T-helper 2 cell treated with Interferon-gamma antibody and Interleukin-4, amounts not matched to agents 100 ng/mL and 5 ng/mL, for 36 hours (primary cell): ENCODE measurements around the gene LTBP2. TPM values are rescaled to one million over a fixed set of nuclear protein-coding genes. Genes with fewer than 3 reads are reported as not detected.

Experiments used
- intact Hi-C: fragments of 100-400 bp; cut with micrococcal nuclease; formaldehyde crosslinking; loops from one replicate; pipeline ENCODE4 v1.15.1; 2023
- total RNA-seq: library from RNA; stranded (reverse); gene quantifications from 2 replicates; pipeline ENCODE4 v1.2.3, GENCODE V29; 2022

Gene LTBP2
- total RNA-seq, 1 donor from 2014 or later, result 0.16 TPM

DNA sequence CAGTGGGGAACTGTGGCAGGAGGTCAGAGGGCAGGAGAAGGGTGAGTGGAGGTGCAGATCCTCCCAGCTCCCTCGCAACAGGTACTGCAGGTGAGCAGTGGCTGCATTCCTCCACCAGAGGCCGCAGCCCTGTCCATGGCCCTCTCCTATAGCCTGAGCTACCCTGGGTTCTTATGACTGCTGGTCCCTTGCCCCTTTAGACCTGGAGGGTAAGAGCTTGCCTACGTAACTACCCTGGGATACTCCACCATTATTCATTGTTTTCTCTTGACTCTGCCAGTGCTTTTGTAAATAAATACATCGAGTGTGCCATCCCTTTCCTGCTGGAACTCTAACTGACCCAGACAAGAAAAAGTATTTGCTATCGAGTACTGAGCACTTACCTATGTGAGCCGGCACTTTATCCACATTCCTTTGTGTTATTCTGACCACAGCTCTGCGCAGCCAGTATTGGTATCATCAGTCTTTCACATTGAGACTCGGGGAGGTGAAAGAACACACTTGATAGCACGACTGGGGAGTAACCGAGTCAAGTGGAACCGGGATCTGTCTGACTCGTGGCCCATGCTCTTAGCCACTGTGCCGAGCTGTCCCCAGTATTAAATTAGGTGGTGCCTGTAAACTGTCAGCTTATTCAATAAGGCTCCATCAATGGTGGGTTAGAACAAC, 38.5 kb downstream of the LTBP2 start:
- intact Hi-C loops, result no loop called here

- intact Hi-C loops, result no loop called here
These were observed 39.2 kb downstream of the LTBP2 start for GRCh38 chr14:74572726-74573301.

DNA sequence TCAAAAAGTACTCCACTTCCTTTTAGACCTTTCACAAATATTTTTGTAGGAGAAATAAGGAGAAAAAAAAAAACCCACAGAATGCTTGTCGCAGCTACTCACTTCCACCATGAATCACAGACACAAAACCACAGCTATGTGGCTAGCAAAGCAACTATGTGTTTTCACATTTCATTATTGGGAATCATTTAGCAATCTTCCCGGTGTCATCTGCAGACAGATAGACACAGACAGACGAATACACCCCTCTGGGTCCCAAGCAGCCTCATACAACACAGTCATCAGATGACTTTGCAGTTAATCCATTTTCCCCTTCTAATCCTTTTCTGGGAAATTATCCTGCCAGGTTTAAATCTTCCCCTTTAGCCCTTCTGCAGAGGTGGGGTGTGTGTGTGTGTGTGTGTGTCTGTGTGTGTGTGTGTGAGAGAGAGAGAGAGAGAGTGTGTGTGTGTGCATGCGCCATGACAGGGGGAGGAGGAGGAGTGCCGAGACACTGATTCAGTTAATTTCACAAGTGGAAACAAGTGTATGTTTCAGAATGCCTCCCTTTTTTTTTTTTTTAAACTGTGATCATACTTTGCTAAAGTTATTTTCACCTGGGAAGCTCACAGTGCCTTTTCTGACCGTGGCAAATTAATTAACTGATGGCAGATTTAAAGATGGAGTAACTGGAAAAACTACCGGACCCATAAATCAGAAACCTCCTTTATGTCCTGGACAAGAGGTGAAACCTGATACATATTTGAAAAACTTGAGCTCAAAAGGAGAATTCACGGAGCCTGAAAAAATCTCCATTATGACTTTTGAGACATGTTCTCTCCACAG, 39.9 kb downstream of the LTBP2 start:
- intact Hi-C loops, result no loop called here

DNA sequence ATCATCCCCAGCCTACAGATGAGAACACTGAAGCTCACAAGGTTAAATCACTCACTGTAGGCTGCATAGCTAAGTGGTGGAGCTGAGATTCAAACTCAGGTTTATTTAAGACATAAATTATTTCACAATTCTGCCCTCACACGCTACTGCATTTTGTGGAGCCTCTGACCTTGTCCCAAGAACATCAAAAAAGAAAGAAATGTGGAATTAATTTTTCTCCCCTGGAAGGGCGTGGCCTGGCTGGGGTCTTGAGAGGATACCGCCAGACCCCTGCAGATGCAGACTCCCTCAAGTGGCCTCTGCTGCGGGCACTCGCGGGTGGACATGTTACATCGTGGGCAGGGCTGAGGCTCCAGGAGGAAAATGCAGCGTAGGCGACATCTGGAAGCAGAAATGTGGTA, 40.6 kb downstream of the LTBP2 start:
- intact Hi-C loops, result no loop called here

- intact Hi-C loops, result no loop called here
These were observed 41.3 kb downstream of the LTBP2 start for GRCh38 chr14:74570696-74571095.

DNA sequence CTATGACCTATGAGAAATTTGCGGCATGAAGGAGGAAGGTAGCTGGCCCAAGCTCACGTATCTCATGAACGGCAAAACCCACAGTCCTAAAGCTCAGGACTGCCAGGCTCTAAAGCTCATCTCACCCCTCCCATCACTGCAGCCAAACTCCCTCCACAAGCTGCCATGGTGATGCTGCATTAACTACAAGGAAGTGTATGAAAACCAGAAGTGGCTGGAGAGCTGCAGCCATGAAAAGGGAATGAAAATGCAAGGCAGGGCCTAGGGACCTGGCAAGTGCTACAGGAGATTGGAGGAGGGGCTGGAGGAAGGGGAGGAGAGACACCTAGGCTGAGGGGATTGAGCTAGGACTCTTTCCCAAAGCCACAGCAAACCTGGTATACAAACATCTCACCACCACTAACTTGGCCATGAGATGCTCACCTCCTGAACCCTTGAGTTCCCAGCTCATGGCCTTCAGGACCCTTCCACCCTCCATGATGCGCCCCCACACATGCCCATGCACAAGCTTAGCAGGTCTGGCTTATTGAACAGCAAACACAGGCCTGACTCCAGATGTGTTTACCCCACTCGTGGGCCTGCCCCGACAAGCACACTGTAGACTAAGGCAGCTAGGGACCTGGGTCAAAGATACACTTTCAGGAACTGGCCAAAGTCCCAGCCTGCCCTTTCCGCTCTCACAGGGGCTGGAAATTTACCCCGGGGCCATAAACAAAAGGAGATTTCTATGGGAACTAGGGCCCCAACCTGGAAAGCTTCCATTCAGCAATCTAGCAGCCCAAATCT, 42.0 kb downstream of the LTBP2 start:
- intact Hi-C loops, result no loop called here

GRCh38 chr14:74569387-74569786, 42.6 kb downstream of the LTBP2 start:
- intact Hi-C loops, result no loop called here

DNA sequence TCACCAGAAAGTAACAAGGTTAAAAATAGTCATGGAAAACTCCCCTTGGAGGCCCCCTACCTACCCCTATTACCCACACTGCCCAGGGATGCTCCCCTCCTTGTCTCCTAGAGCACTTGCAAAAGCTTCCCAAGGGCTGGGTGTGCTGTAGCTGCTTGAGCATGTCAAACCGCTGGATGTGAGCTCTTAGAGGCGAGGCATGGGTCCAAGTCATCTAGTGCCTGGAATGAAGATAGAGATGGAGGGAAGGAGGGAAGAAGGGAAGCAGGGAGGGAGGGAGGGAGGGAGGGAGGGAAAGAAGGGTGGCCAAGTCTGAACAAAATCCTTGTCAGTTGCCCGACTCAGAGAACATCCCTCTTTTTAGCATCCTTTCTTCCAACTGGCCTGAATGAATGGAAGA, 43.1 kb downstream of the LTBP2 start:
- intact Hi-C loops, result no loop called here

GRCh38 chr14:74568380-74568649, 43.7 kb downstream of the LTBP2 start:
- intact Hi-C loops, result no loop called here

GRCh38 chr14:74567646-74568379, 44.2 kb downstream of the LTBP2 start:
- intact Hi-C loops, result no loop called here

DNA sequence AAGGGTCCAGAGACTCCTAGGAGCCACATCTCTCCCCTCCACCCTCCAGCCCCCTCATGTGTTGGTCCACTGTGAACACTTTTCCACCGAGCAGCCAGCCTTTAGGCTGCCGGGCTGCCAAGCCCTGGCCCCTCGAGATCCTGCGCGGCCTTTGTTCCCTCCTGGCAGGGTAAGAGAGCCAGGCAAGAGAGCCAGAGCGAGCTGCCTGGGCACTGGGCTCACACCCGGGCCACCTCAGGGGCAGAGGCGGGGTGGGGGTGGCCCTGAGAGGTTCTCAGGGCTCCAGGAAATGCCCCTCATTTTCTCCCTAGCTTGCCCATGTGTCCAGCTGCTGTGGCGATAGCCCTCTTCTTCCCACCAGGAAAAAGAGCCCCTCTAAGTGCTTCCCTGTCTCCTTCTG, 44.8 kb downstream of the LTBP2 start:
- intact Hi-C loops, result no loop called here

- intact Hi-C loops, result no loop called here
These were observed 45.6 kb downstream of the LTBP2 start for GRCh38 chr14:74566174-74567141.

- intact Hi-C loops, result no loop called here
These were observed 48.4 kb downstream of the LTBP2 start for GRCh38 chr14:74563586-74564159.

GRCh38 chr14:74563233-74563585, 48.8 kb downstream of the LTBP2 start:
- intact Hi-C loops, result no loop called here

DNA sequence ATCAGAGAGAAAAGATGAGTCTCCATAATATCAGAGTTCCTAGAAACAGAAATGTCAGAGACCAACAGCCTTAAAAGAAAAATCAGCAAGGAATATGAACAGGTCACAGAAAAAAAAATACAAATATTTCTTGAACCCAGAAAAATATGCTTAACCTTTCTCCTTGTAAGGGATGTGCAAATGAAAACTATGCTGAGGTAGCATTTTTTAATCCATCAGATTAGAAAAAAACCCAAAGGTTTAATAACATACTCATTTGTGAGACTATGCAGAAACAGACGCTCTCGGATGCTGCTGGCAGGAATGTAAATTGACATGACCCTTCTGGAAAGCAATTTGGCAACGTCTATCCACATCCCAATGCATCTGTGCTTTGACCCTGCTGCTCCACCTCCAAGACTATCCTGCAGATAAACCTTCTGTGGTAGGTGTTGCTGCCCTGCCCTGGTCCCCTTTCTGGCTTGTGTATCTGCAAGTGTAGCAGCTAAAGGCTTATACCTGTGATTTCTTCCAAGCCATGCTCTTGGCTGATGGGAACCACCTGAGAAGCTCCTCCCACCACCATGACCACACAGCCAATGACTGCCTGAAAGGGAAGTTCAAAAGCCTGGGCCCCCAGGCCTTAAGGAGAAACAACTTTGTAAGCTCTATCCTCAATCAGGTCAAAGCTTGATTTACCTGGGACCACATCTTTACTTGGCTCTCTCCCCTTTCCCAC, 49.4 kb downstream of the LTBP2 start:
- intact Hi-C loops, result no loop called here

- intact Hi-C loops, result no loop called here
These were observed 53.4 kb downstream of the LTBP2 start for GRCh38 chr14:74558655-74559054.

DNA sequence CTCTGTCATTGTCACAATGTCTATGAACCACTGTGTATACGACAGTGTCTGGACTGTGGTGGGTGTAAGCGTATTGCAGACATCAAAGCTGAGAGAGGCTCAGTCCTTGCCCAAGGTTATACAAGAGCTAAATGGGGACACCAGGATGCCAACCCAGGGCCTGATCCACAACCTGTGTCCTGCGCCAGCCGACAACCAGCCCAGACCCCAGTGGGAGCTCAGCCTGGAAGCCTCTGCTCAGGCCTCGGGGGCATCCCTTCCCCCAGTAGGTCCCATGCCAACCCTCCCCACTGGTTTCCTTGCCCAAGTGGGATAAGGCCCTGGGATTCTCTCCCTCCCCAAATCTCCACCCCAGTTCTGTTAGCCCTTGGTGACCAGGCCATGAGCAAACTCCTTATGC, 54.3 kb downstream of the LTBP2 start:
- intact Hi-C loops, result no loop called here

DNA sequence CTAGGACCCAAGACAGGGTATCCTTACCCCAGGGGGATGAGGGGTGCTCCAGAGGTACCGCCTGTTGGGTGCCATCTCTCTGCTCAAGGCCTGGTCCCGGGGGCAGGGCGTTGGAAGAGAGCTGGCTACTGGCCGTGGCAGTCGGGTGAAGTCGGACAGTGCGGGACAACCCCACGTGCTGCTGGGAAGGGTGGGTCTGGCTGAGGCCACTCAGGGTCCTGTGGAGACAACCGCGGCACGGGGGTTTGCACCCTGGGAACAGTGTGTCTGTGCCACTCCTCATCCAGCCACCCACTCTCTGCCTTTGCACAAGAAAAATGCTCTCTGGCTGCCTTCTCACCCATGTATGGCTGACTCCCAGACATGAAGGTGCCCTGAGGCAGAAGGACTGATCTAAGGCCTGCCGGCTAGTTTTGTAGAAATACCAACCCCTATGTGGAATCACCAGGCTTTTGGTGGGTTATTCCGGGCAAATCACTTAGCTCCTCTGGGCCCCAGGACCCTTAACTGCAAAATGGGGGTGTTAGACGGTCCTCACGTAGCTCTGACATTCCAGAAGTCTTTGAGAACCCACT, 56.5 kb downstream of the LTBP2 start:
- intact Hi-C loops, result no loop called here
